Measurements from ENCODE around the gene CDKN2A. TPM values are rescaled to one million over a fixed set of nuclear protein-coding genes. Genes with fewer than 3 reads are reported as not detected.

CDKN2A gene
- total RNA-seq, 5 donors from 2014 or later (not counting 1 experiment from before 2014, with no cell fraction given): 3.6 to 9.3 (median 4.6) TPM

Other genes with a start within 250 kb of the CDKN2A start
- gene MTAP, start 191.8 kb downstream of the CDKN2A start, total RNA-seq: 10 to 100 TPM; 32.0 to 41.9 (median 34.6) TPM
- gene CDKN2B-AS1, start 399 bp upstream of the CDKN2A start, total RNA-seq: 1 to 10 TPM; 1.1 to 1.5 (median 1.4) TPM
- gene CDKN2B, start 14.9 kb upstream of the CDKN2A start, total RNA-seq: 1 to 10 TPM in 3 of 5 donors, under 1 TPM in 2; 0.33 to 4.4 (median 1.4) TPM

All from T-cell (primary cell).